GM19035 (cell line): ENCODE results near the gene PSAPL1.

Experiments
- ATAC-seq: cut with Tn5 transposase; IDR thresholded peaks from one replicate; pipeline ENCODE4 v1.9.1; 2021; ENCODE audit not compliant: unreplicated experiment

Gene PSAPL1

GRCh38 chr4:7434766-7435150 lies at the start of gene PSAPL1:
Gene PSAPL1, minus strand, starts transcription at chr4:7434930. Its CDS starts 51 bp downstream, at chr4:7434879.
- no peak for ATAC-seq

GRCh38 chr4:7481227-7481626 lies 46.5 kb upstream of the PSAPL1 start:
- no peak for ATAC-seq

- ATAC-seq, result no peak
These were observed 45.7 kb upstream of the PSAPL1 start for GRCh38 chr4:7480423-7480822.

- ATAC-seq, result no peak
These were observed 43.9 kb upstream of the PSAPL1 start for GRCh38 chr4:7478665-7479064.

GRCh38 chr4:7477695-7478094 lies 43.0 kb upstream of the PSAPL1 start:
- no peak for ATAC-seq

- no peak for ATAC-seq
These were observed 42.1 kb upstream of the PSAPL1 start for GRCh38 chr4:7476820-7477219.

- ATAC-seq, result no peak
These were observed 40.5 kb upstream of the PSAPL1 start for GRCh38 chr4:7475207-7475606.

GRCh38 chr4:7474320-7474719 lies 39.6 kb upstream of the PSAPL1 start:
- ATAC-seq, result no peak

GRCh38 chr4:7473081-7473480 lies 38.4 kb upstream of the PSAPL1 start:
- no peak for ATAC-seq

GRCh38 chr4:7472442-7473013 lies 37.8 kb upstream of the PSAPL1 start:
- ATAC-seq, result no peak

GRCh38 chr4:7470522-7471128 lies 35.9 kb upstream of the PSAPL1 start:
- no peak for ATAC-seq

GRCh38 chr4:7470111-7470510 lies 35.4 kb upstream of the PSAPL1 start:
- no peak for ATAC-seq

- ATAC-seq, result no peak
These were observed 34.3 kb upstream of the PSAPL1 start for GRCh38 chr4:7469023-7469422.

GRCh38 chr4:7467471-7467870 lies 32.7 kb upstream of the PSAPL1 start:
- no peak for ATAC-seq

- ATAC-seq, result no peak
These were observed 32.2 kb upstream of the PSAPL1 start for GRCh38 chr4:7466904-7467303.

- no peak for ATAC-seq
These were observed 31.5 kb upstream of the PSAPL1 start for GRCh38 chr4:7466215-7466614.

- no peak for ATAC-seq
These were observed 30.3 kb upstream of the PSAPL1 start for GRCh38 chr4:7465017-7465416.

GRCh38 chr4:7464259-7464655 lies 29.5 kb upstream of the PSAPL1 start:
- ATAC-seq, result no peak

- no peak for ATAC-seq
These were observed 29.0 kb upstream of the PSAPL1 start for GRCh38 chr4:7463566-7464258.

- no peak for ATAC-seq
These were observed 27.8 kb upstream of the PSAPL1 start for GRCh38 chr4:7462509-7462971.

- ATAC-seq, result no peak
These were observed 26.5 kb upstream of the PSAPL1 start for GRCh38 chr4:7461230-7461629.

GRCh38 chr4:7460566-7460965 lies 25.8 kb upstream of the PSAPL1 start:
- no peak for ATAC-seq
